ENCODE measurements around the gene TMEM203. TPM values are rescaled to one million over a fixed set of nuclear protein-coding genes. Genes with fewer than 3 reads are reported as not detected.

Gene TMEM203
- total and polyA plus RNA-seq, 2 of the 13 experiments (the other 11 are each of a cell fraction or from before 2014, with no cell fraction given), result 23.4 to 36.7 TPM

- TF ChIP-seq ZSCAN5A (CRISPR knock-in tag; IDR thresholded peaks at IDR 0.05; ENCODE audit: borderline replicate concordance), result no peak
- no peak for TF ChIP-seq ZNF296 (CRISPR knock-in tag; conservative IDR thresholded peaks at IDR 0.05)
- TF ChIP-seq MNT (IDR thresholded peaks at IDR 0.05), result no peak
- peak; percentile 46; the same call in 1 of the 2 replicates for TF ChIP-seq HNRNPL (IDR thresholded peaks at IDR 0.05; ENCODE audit: low read depth, low read length)
- TF ChIP-seq ATF7 (IDR thresholded peaks at IDR 0.05), result no peak
- no peak; the same call in 1 of the 2 replicates for TF ChIP-seq ATF7 (CRISPR knock-in tag; IDR thresholded peaks at IDR 0.05)
- no peak for TF ChIP-seq ESRRA (CRISPR knock-in tag; IDR thresholded peaks at IDR 0.05; ENCODE audit: low read depth)
- no peak for TF ChIP-seq EHMT2 (IDR thresholded peaks at IDR 0.05; ENCODE audit: borderline replicate concordance, low read depth, low read length)
- no peak for TF ChIP-seq ZNF12 (CRISPR knock-in tag; IDR thresholded peaks at IDR 0.05)
- no peak for TF ChIP-seq GRHL1 (CRISPR knock-in tag; conservative IDR thresholded peaks at IDR 0.05)
- no peak; the same call in 1 of the 2 replicates for TF ChIP-seq ZBTB42 (CRISPR knock-in tag; IDR thresholded peaks at IDR 0.05)
- no peak for TF ChIP-seq ISX (CRISPR knock-in tag; conservative IDR thresholded peaks at IDR 0.05)
- TF ChIP-seq HINFP (CRISPR knock-in tag; IDR thresholded peaks at IDR 0.05; ENCODE audit: low read depth), result 0 out of 2 replicates have a peak, but pooled peaks have one; percentile 40
- TF ChIP-seq TCF12 (IDR thresholded peaks at IDR 0.05), result no peak
- TF ChIP-seq TCF12 (CRISPR knock-in tag; IDR thresholded peaks at IDR 0.05), result peak; percentile 42; the same call in 1 of the 2 replicates
- TF ChIP-seq THAP9 (CRISPR knock-in tag; IDR thresholded peaks at IDR 0.05; ENCODE audit: borderline replicate concordance), result peak; percentile 60
- peak; percentile 86 for TF ChIP-seq SKI (IDR thresholded peaks at IDR 0.05; ENCODE audit: partially characterized antibody)
- TF ChIP-seq ZNF703 (CRISPR knock-in tag; IDR thresholded peaks at IDR 0.05; ENCODE audit: borderline replicate concordance), result no peak
- TF ChIP-seq TBP (CRISPR knock-in tag; IDR thresholded peaks at IDR 0.05), result no peak
Observed at GRCh38 chr9:137236238-137236935, 30.9 kb upstream of the TMEM203 start (continued).
